DOHH2 (cell line): ENCODE data around the gene METTL23.
"Not testable (repeated sequence)": the region's sequence is repeated elsewhere in the genome, so short reads cannot be mapped to it uniquely, and the experiment has no call there.

Experiments
- H3F3A ChIP-seq: fragments of 200-600 bp; sonication (generic), shearing (Covaris generic); 2 replicates; pipeline ENCODE4 v1.6.0; 2016; ENCODE audit warnings: antibody characterized with exemption, mild to moderate bottlenecking; ENCODE audit not compliant: control insufficient read depth, insufficient read depth
- H3K27ac ChIP-seq: fragments of 200-600 bp; sonication (generic); 2 replicates; pipeline ENCODE4 v1.5.1; 2014; ENCODE audit warnings: low read depth, mild to moderate bottlenecking, low read length, moderate library complexity
- H3K27me3 ChIP-seq: fragments of 200-600 bp; sonication (generic); 2 replicates; pipeline ENCODE4 v1.6.1; 2014; ENCODE audit warnings: mild to moderate bottlenecking, low read length, mixed read lengths; ENCODE audit not compliant: control insufficient read depth
- H3K36me3 ChIP-seq: fragments of 200-600 bp; sonication (generic); 2 replicates; pipeline ENCODE4 v1.6.1; 2014; ENCODE audit warnings: mild to moderate bottlenecking, low read length, moderate library complexity, mixed read lengths; ENCODE audit not compliant: control insufficient read depth
- H3K4me1 ChIP-seq: fragments of 200-600 bp; sonication (generic); 2 replicates; pipeline ENCODE4 v1.6.1; 2014; ENCODE audit warnings: mild to moderate bottlenecking, low read length, mixed read lengths; ENCODE audit not compliant: control insufficient read depth
- H3K4me2 ChIP-seq: fragments of 200-600 bp; sonication (generic); 2 replicates; pipeline ENCODE4 v1.6.0; 2014; ENCODE audit warnings: mild to moderate bottlenecking, low read length, moderate library complexity
- H3K4me3 ChIP-seq: fragments of 200-600 bp; sonication (generic); 2 replicates; pipeline ENCODE4 v1.5.1; 2014; ENCODE audit warnings: mild to moderate bottlenecking, low read length, mixed read lengths
- H3K79me2 ChIP-seq: fragments of 200-600 bp; sonication (generic); 2 replicates; pipeline ENCODE4 v1.6.1; 2014; ENCODE audit warnings: mild to moderate bottlenecking, low read length, mixed read lengths; ENCODE audit not compliant: control insufficient read depth
- H3K9me2 ChIP-seq: fragments of 200-600 bp; sonication (generic); replicated peaks from 2 replicates; pipeline ENCODE4 v1.6.1; 2014; ENCODE audit warnings: mild to moderate bottlenecking, low read length, mixed read lengths; ENCODE audit not compliant: control insufficient read depth
- H3K9me3 ChIP-seq: fragments of 200-600 bp; sonication (generic); 2 replicates; pipeline ENCODE4 v1.6.1; 2014; ENCODE audit warnings: antibody characterized with exemption, low read length, mixed read lengths; ENCODE audit not compliant: control insufficient read depth, insufficient read depth
- H4K20me1 ChIP-seq: fragments of 200-600 bp; sonication (generic); 2 replicates; pipeline ENCODE4 v1.6.0; 2014; ENCODE audit warnings: low read depth, mild to moderate bottlenecking, antibody characterized with exemption, low read length, moderate library complexity; ENCODE audit not compliant: control insufficient read depth, insufficient read depth
- EZH2phosphoT487 ChIP-seq: fragments of 200-600 bp; sonication (generic); IDR thresholded peaks from 2 replicates; pipeline ENCODE4 v1.6.1; 2017; ENCODE audit warnings: borderline replicate concordance, mild to moderate bottlenecking, antibody characterized with exemption, low read length, moderate library complexity, mixed read lengths
- TF ChIP-seq, protein P1 (sequence below): fragments of 200-600 bp; sonication (generic); IDR thresholded peaks from one replicate; pipeline ENCODE4 v1.5.1; 2014; ENCODE audit warnings: antibody characterized with exemption, mild to moderate bottlenecking, low read depth, low read length; ENCODE audit not compliant: poor library complexity, severe bottlenecking

Gene METTL23

GRCh38 chr17:76707985-76708807 is 18.4 kb upstream of the METTL23 start:
- TF ChIP-seq, protein P1, sequence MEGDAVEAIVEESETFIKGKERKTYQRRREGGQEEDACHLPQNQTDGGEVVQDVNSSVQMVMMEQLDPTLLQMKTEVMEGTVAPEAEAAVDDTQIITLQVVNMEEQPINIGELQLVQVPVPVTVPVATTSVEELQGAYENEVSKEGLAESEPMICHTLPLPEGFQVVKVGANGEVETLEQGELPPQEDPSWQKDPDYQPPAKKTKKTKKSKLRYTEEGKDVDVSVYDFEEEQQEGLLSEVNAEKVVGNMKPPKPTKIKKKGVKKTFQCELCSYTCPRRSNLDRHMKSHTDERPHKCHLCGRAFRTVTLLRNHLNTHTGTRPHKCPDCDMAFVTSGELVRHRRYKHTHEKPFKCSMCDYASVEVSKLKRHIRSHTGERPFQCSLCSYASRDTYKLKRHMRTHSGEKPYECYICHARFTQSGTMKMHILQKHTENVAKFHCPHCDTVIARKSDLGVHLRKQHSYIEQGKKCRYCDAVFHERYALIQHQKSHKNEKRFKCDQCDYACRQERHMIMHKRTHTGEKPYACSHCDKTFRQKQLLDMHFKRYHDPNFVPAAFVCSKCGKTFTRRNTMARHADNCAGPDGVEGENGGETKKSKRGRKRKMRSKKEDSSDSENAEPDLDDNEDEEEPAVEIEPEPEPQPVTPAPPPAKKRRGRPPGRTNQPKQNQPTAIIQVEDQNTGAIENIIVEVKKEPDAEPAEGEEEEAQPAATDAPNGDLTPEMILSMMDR: peak; percentile 51
- TF ChIP-seq EZH2phosphoT487: no peak
- Histone ChIP-seq H3K27me3 (peaks cover 27% of the 10 kb centered on the region), H3K9me3 (no peaks in the 10 kb centered on the region), H3K9me2 (no peaks in the 10 kb centered on the region), H4K20me1 (no peaks in the 10 kb centered on the region), H3F3A (peaks cover 7% of the 10 kb centered on the region), H3K27ac (no peak overlapping the region), H3K36me3 (peaks cover 2% of the 10 kb centered on the region; the same call in 1 of the 2 replicates), H3K4me3 (no peak overlapping the region), H3K4me1 (peaks cover 7% of the 10 kb centered on the region), H3K79me2 (no peaks in the 10 kb centered on the region), H3K4me2 (no peak overlapping the region)

DNA sequence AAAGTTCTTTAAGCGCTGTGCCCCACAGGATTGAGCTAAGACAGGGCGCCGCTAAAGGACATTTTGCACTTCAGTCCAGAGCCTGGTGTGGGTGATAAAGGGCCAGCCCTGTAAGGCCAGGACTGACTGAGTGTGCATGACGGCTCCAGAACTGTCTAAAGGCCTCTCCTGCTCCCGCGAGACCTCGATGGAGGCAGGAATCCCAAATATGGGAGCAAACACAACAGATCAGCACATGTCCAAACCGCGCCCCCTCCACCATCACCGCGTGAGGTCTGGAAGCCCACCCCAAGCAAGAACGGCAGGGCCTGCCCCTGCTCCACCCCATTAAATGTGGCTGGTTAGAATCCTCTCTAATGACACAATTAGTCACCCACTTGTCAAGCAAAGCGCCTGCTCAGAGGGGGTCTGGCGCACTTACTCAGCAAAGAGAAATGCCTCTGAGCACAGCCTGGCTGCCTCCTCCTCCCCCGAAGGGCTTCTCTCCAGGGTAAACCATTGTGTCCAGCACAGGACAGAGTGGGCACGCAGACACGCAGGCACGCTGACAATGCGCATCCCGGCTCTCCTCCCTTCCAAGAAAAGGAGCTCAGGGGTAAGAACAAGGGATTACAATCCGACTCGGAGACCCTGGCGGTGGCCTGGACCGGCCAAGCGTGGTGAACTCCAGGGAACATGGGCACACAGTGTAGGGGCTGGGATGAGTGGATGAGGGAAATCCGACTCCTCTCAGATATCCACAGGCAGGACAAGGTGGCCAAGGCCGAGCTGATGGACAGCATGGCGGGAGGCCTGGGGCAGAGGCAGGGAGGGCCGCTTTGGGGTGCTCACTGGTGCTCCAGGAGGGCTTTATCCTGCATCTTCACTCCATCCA is 17.3 kb upstream of the METTL23 start:
- Histone ChIP-seq H3K4me1 (peaks cover 7% of the 10 kb centered on the region), H3K27ac (no peak overlapping the region), H4K20me1 (no peaks in the 10 kb centered on the region), H3K9me3 (no peaks in the 10 kb centered on the region), H3F3A (peaks cover 7% of the 10 kb centered on the region), H3K9me2 (no peaks in the 10 kb centered on the region), H3K27me3 (peaks cover 27% of the 10 kb centered on the region), H3K36me3 (peaks cover 13% of the 10 kb centered on the region; the same call in 1 of the 2 replicates), H3K4me3 (no peak overlapping the region), H3K4me2 (no peak overlapping the region; the same call in 1 of the 2 replicates), H3K79me2 (no peaks in the 10 kb centered on the region)
- TF ChIP-seq, protein P1: no peak
- no peak for TF ChIP-seq EZH2phosphoT487

GRCh38 chr17:76709951-76710862 is 16.4 kb upstream of the METTL23 start:
- H3K9me3 ChIP-seq, H3K9me2 ChIP-seq, H4K20me1 ChIP-seq, H3K79me2 ChIP-seq, H3K27ac ChIP-seq, H3F3A ChIP-seq: not testable (repeated sequence)
- Histone ChIP-seq H3K4me2 (peak overlapping the region; percentile 51), H3K27me3 (peaks cover 27% of the 10 kb centered on the region), H3K36me3 (peaks cover 17% of the 10 kb centered on the region), H3K4me3 (peak overlapping the region; percentile 47), H3K4me1 (peaks cover 12% of the 10 kb centered on the region)
- peak; percentile 67; the same call in 1 of the 2 replicates for TF ChIP-seq EZH2phosphoT487
